SK-N-SH treated with all-trans-retinoic acid at 6 μM for 48 hours (cell line): Measurements from ENCODE around the gene P2RX4.

Experiments
- ATAC-seq: fragments of 200-7000 bp; cut with Tn5 transposase; 3 replicates; pipeline ENCODE4 v1.9.1; 2020; ENCODE audit warnings: mild to moderate bottlenecking, moderate library complexity
- ARNTL ChIP-seq: fragments of 450-650 bp; formaldehyde crosslinking; IDR thresholded peaks from 2 replicates; pipeline ENCODE4 v1.5.0; 2020; ENCODE audit warnings: low read depth, mild to moderate bottlenecking, moderate library complexity, borderline replicate concordance
- BACH2 ChIP-seq: fragments of 250-450 bp; sonication (Bioruptor Pico); IDR thresholded peaks from 2 replicates; pipeline ENCODE4 v1.9.0; 2021; ENCODE audit warnings: mild to moderate bottlenecking, borderline replicate concordance
- ESRRG ChIP-seq: fragments of 250-450 bp; sonication (Bioruptor Pico); IDR thresholded peaks from 2 replicates; pipeline ENCODE4 v1.6.1; 2021; ENCODE audit warnings: mild to moderate bottlenecking
- GLIS3 ChIP-seq: fragments of 250-450 bp; sonication (Bioruptor Pico); IDR thresholded peaks from 2 replicates; pipeline ENCODE4 v1.5.0; 2020; ENCODE audit warnings: mild to moderate bottlenecking, moderate library complexity
- ISL1 ChIP-seq: fragments of 250-450 bp; sonication (Bioruptor Pico); IDR thresholded peaks from 2 replicates; pipeline ENCODE4 v2.1.2; 2022; ENCODE audit warnings: mild to moderate bottlenecking, moderate library complexity
- OSR1 ChIP-seq: fragments of 250-450 bp; sonication (Bioruptor Pico); IDR thresholded peaks from 2 replicates; pipeline ENCODE4 v1.8.0; 2022; ENCODE audit warnings: moderate library complexity, mild to moderate bottlenecking, inconsistent platforms
- PPARA ChIP-seq: fragments of 250-450 bp; sonication (Bioruptor Pico); IDR thresholded peaks from 2 replicates; pipeline ENCODE4 v1.5.0; 2020; ENCODE audit warnings: mild to moderate bottlenecking, borderline replicate concordance
- RARB ChIP-seq: fragments of 250-450 bp; sonication (Bioruptor Pico); IDR thresholded peaks from 2 replicates; pipeline ENCODE4 v1.8.0; 2021; ENCODE audit warnings: mild to moderate bottlenecking, moderate library complexity
- TCF4 ChIP-seq: fragments of 250-450 bp; sonication (Bioruptor Pico); IDR thresholded peaks from 2 replicates; pipeline ENCODE4 v1.8.0; 2021; ENCODE audit warnings: mild to moderate bottlenecking, moderate library complexity, borderline replicate concordance
- ZC3H10 ChIP-seq: fragments of 250-450 bp; sonication (Bioruptor Pico); IDR thresholded peaks from 2 replicates; pipeline ENCODE4 v1.5.1; 2021; ENCODE audit warnings: mild to moderate bottlenecking, moderate library complexity
- ZFP3 ChIP-seq: fragments of 250-450 bp; sonication (Bioruptor Pico); IDR thresholded peaks from 2 replicates; pipeline ENCODE4 v1.5.0; 2020; ENCODE audit warnings: mild to moderate bottlenecking, moderate library complexity
- ZNF565 ChIP-seq: fragments of 450-650 bp; formaldehyde crosslinking; conservative IDR thresholded peaks from 2 replicates; pipeline ENCODE4 v1.5.0; 2020; ENCODE audit warnings: low read depth, mild to moderate bottlenecking, moderate library complexity
- ZNF70 ChIP-seq: fragments of 450-650 bp; formaldehyde crosslinking; IDR thresholded peaks from 2 replicates; pipeline ENCODE4 v1.5.0; 2020; ENCODE audit warnings: mild to moderate bottlenecking, moderate library complexity
- ZNF8 ChIP-seq: fragments of 450-650 bp; formaldehyde crosslinking; IDR thresholded peaks from 2 replicates; pipeline ENCODE4 v1.5.0; 2020; ENCODE audit warnings: mild to moderate bottlenecking, moderate library complexity
- TF ChIP-seq, protein P1 (sequence below): fragments of 250-450 bp; sonication (Bioruptor Pico); IDR thresholded peaks from 2 replicates; pipeline ENCODE4 v1.5.1; 2021; ENCODE audit warnings: mild to moderate bottlenecking, moderate library complexity
- TF ChIP-seq, protein P2 (sequence below): fragments of 250-450 bp; sonication (Bioruptor Pico); IDR thresholded peaks from 2 replicates; pipeline ENCODE4 v1.8.0; 2021; ENCODE audit warnings: low read depth, mild to moderate bottlenecking, moderate library complexity, borderline replicate concordance
- TF ChIP-seq, protein P3 (sequence below): fragments of 250-450 bp; sonication (Bioruptor Pico); IDR thresholded peaks from 2 replicates; pipeline ENCODE4 v1.5.0; 2020; ENCODE audit warnings: mild to moderate bottlenecking, moderate library complexity
- TF ChIP-seq, protein P4 (sequence below): fragments of 250-450 bp; sonication (Bioruptor Pico); IDR thresholded peaks from 2 replicates; pipeline ENCODE4 v1.8.0; 2020; ENCODE audit warnings: mild to moderate bottlenecking, moderate library complexity, borderline replicate concordance
- TF ChIP-seq, protein P5 (sequence below): fragments of 250-450 bp; sonication (Bioruptor Pico); IDR thresholded peaks from 2 replicates; pipeline ENCODE4 v1.5.1; 2020; ENCODE audit warnings: low read depth, mild to moderate bottlenecking, moderate library complexity

Gene P2RX4

GRCh38 chr12:121217761-121218160, 7.8 kb downstream of the P2RX4 start:
- TF ChIP-seq ISL1 (CRISPR knock-in tag) = no peak
- TF ChIP-seq, protein P1, sequence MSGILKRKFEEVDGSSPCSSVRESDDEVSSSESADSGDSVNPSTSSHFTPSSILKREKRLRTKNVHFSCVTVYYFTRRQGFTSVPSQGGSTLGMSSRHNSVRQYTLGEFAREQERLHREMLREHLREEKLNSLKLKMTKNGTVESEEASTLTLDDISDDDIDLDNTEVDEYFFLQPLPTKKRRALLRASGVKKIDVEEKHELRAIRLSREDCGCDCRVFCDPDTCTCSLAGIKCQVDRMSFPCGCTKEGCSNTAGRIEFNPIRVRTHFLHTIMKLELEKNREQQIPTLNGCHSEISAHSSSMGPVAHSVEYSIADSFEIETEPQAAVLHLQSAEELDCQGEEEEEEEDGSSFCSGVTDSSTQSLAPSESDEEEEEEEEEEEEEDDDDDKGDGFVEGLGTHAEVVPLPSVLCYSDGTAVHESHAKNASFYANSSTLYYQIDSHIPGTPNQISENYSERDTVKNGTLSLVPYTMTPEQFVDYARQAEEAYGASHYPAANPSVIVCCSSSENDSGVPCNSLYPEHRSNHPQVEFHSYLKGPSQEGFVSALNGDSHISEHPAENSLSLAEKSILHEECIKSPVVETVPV (CRISPR knock-in tag) = no peak
- TF ChIP-seq ESRRG (CRISPR knock-in tag) = no peak
- TF ChIP-seq ZC3H10 (CRISPR knock-in tag) = no peak
- TF ChIP-seq, all 23 proteins: peak for 0

GRCh38 chr12:121218588-121219352, 8.8 kb downstream of the P2RX4 start:
- TF ChIP-seq, protein P2, sequence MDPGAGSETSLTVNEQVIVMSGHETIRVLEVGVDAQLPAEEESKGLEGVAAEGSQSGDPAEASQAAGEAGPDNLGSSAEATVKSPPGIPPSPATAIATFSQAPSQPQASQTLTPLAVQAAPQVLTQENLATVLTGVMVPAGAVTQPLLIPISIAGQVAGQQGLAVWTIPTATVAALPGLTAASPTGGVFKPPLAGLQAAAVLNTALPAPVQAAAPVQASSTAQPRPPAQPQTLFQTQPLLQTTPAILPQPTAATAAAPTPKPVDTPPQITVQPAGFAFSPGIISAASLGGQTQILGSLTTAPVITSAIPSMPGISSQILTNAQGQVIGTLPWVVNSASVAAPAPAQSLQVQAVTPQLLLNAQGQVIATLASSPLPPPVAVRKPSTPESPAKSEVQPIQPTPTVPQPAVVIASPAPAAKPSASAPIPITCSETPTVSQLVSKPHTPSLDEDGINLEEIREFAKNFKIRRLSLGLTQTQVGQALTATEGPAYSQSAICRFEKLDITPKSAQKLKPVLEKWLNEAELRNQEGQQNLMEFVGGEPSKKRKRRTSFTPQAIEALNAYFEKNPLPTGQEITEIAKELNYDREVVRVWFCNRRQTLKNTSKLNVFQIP = no peak
- TF ChIP-seq BACH2 (CRISPR knock-in tag) (no peak), OSR1 (no peak), ZFP3 (CRISPR knock-in tag) (no peak), TCF4 (peak; percentile 58; the same call in 1 of the 2 replicates), ZNF565 (CRISPR knock-in tag) (no peak), PPARA (CRISPR knock-in tag) (no peak)
- TF ChIP-seq, protein P3, sequence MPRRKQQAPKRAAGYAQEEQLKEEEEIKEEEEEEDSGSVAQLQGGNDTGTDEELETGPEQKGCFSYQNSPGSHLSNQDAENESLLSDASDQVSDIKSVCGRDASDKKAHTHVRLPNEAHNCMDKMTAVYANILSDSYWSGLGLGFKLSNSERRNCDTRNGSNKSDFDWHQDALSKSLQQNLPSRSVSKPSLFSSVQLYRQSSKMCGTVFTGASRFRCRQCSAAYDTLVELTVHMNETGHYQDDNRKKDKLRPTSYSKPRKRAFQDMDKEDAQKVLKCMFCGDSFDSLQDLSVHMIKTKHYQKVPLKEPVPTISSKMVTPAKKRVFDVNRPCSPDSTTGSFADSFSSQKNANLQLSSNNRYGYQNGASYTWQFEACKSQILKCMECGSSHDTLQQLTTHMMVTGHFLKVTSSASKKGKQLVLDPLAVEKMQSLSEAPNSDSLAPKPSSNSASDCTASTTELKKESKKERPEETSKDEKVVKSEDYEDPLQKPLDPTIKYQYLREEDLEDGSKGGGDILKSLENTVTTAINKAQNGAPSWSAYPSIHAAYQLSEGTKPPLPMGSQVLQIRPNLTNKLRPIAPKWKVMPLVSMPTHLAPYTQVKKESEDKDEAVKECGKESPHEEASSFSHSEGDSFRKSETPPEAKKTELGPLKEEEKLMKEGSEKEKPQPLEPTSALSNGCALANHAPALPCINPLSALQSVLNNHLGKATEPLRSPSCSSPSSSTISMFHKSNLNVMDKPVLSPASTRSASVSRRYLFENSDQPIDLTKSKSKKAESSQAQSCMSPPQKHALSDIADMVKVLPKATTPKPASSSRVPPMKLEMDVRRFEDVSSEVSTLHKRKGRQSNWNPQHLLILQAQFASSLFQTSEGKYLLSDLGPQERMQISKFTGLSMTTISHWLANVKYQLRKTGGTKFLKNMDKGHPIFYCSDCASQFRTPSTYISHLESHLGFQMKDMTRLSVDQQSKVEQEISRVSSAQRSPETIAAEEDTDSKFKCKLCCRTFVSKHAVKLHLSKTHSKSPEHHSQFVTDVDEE (CRISPR knock-in tag) = no peak
- TF ChIP-seq, protein P1 (CRISPR knock-in tag) = 0 out of 2 replicates have a peak, but pooled peaks have one; percentile 23
- TF ChIP-seq, protein P4, sequence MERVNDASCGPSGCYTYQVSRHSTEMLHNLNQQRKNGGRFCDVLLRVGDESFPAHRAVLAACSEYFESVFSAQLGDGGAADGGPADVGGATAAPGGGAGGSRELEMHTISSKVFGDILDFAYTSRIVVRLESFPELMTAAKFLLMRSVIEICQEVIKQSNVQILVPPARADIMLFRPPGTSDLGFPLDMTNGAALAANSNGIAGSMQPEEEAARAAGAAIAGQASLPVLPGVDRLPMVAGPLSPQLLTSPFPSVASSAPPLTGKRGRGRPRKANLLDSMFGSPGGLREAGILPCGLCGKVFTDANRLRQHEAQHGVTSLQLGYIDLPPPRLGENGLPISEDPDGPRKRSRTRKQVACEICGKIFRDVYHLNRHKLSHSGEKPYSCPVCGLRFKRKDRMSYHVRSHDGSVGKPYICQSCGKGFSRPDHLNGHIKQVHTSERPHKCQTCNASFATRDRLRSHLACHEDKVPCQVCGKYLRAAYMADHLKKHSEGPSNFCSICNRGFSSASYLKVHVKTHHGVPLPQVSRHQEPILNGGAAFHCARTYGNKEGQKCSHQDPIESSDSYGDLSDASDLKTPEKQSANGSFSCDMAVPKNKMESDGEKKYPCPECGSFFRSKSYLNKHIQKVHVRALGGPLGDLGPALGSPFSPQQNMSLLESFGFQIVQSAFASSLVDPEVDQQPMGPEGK (CRISPR knock-in tag) = no peak

More at GRCh38 chr12:121217761-121218160, 7.8 kb downstream of the P2RX4 start:
- ATAC-seq = no peak

GRCh38 chr12:121219353-121219986, 9.5 kb downstream of the P2RX4 start:
- TF ChIP-seq, protein P5, sequence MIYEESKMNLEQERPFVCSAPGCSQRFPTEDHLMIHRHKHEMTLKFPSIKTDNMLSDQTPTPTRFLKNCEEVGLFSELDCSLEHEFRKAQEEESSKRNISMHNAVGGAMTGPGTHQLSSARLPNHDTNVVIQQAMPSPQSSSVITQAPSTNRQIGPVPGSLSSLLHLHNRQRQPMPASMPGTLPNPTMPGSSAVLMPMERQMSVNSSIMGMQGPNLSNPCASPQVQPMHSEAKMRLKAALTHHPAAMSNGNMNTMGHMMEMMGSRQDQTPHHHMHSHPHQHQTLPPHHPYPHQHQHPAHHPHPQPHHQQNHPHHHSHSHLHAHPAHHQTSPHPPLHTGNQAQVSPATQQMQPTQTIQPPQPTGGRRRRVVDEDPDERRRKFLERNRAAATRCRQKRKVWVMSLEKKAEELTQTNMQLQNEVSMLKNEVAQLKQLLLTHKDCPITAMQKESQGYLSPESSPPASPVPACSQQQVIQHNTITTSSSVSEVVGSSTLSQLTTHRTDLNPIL (CRISPR knock-in tag) = no peak
- TF ChIP-seq, protein P1 (CRISPR knock-in tag) = no peak
- no peak for TF ChIP-seq BACH2 (CRISPR knock-in tag)
- no peak for TF ChIP-seq GLIS3 (CRISPR knock-in tag)
- TF ChIP-seq ZFP3 (CRISPR knock-in tag) = no peak
- no peak for TF ChIP-seq TCF4
- TF ChIP-seq RARB (CRISPR knock-in tag) = no peak
- no peak for TF ChIP-seq ARNTL
- TF ChIP-seq ZNF565 (CRISPR knock-in tag) = no peak
- TF ChIP-seq, protein P3 (CRISPR knock-in tag) = no peak
- no peak for TF ChIP-seq ISL1 (CRISPR knock-in tag)
- TF ChIP-seq ZNF8 (CRISPR knock-in tag) = no peak
- no peak for TF ChIP-seq ZNF70 (CRISPR knock-in tag)
- TF ChIP-seq, all 23 proteins: peak for 0
- ATAC-seq = no peak

More at GRCh38 chr12:121218588-121219352, 8.8 kb downstream of the P2RX4 start:
- ATAC-seq = no peak
